GM11168 (cell line): Measurements from ENCODE around the gene SLC11A2.
"Not testable (repeated sequence)": the region's sequence is repeated elsewhere in the genome, so short reads cannot be mapped to it uniquely, and the experiment has no call there.

ENCODE experiments used
- in situ Hi-C: fragments of 300-500 bp; cut with MboI; formaldehyde crosslinking; loops from one replicate; pipeline ENCODE4 v1.12.0; 2022; ENCODE audit warnings: low sequenced_read_pairs; ENCODE audit not compliant: unreplicated experiment

Gene SLC11A2

DNA sequence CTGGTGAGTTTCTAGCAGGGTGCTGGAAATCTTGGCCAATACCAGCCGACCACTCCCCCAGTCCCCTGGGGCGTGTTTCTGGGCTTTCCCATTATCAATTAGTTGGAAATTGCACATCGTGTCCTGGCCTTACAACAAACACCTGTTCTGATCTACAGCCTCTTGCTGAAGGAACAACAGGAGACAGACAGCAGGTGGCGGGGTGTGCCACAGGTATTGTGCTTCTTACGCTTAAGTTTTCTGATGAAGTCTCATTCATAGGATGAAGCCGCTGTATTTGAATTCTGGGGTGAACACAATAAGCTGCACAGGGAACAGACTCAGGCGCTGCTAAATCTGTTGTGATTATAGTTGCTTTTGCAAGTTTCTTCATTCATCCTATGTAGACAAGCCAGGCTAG, 73.1 kb downstream of the SLC11A2 start:
- in situ Hi-C loops, result no loop called here

GRCh38 chr12:50952510-50952909, 73.7 kb downstream of the SLC11A2 start, which contains the start of gene HIGD1C:
TSS of gene HIGD1C (plus strand) at chr12:50952544. CDS start at chr12:50953999, 1,455 bp downstream.
- in situ Hi-C loops, result no loop called here

DNA sequence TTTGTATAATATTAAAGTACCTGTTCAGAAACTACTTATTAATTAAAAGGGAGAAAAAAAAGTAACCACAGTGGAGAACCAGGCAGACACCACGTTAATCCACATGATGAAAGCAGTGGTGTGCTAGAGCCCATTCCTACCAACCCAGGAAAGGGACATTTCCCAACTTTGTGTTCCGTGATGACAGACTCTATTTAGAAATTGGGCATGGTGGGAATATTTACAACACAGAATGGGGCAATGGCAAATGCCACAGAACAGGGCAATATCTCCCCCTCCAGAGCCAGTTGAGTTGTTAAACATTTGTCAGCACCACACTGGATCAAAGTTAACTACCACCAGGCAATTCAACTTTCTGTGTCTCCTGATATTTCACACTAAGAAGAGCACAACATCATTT, 75.1 kb downstream of the SLC11A2 start:
- in situ Hi-C loops, result no loop called here

GRCh38 chr12:50949801-50950302, 76.3 kb downstream of the SLC11A2 start:
- in situ Hi-C loops, result no loop called here

DNA sequence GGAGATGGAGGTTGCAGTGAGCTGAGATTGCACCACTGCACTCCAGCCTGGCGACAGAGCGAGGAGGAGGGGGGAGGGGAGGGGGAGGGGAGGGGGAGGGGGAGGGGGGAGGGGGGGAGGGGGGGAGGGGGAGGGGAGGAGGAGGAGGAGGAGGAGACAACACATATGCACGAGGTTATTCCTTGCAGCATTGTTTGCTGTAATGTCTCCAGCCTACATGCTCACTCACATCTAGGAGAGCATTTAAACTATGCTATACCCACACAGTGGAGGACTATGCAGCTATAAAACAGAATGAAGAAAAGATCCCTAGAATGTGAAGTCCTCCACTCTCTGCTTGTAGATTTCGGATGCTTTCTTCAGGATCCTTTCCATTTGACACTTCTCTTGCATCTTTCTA, 77.4 kb downstream of the SLC11A2 start:
- in situ Hi-C loops, result no loop called here

- in situ Hi-C loops, result no loop called here
Measured at GRCh38 chr12:50947933-50948626, 78.1 kb downstream of the SLC11A2 start.

DNA sequence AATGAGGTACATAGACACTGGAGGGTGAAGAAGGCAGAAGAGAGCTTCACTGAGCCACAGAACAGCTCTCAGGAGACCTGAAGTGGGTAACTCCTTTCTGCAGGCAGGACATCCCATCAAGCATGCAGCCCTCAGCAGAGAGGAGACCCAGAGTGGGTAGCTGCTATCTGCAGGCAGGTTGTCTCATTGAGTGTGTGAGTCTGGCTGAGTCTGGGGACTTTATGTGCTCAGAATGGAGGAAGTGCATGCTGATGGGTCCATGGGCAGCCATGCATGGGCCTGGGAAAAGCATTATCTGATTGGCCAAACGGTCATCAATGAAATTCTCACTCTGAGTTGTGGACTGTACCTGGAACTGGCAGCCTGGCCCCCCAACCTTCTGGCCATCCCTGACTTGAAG, 88.5 kb downstream of the SLC11A2 start:
- in situ Hi-C loops, result no loop called here

- in situ Hi-C loops, result no loop called here
Measured at GRCh38 chr12:50936821-50937530, 89.2 kb downstream of the SLC11A2 start.

DNA sequence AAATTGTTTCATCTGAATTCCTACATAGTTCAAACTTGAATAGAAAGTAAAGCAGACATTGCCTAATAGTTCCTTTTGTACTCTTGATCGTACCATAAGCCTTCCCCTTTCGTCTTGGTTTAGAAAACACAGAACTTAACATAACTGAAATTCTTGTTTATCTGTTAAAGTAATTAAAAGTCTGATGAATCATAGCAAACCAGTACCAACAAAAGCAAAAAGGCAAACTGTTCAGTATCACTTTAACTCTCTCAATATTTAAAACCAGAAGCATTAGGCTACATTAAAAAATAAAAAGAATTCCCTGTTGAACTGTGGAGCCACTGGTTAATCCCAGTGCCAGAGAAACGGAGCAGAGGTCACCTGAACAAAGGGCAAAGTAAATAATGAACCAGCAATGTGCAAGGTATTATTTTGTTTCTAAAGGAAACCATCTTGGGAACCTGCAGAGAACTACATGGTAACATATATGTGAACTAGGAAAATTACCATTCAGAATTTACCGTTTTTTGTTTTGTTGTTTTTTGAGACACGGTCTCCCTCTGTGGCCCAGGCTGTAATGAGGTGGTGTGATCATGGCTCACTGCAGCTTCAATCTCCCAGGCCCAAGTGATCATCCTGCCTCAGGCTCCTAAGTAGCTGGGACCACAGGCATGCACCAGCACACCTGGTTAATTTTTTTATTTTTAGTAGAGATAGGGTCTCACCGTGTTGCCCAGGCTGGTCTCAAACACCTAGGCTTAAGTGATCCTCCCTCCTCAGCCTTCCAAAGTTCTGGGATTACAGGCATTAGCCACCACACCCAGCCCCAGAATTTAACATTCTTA, 91.0 kb downstream of the SLC11A2 start:
- in situ Hi-C loops, result no loop called here

DNA sequence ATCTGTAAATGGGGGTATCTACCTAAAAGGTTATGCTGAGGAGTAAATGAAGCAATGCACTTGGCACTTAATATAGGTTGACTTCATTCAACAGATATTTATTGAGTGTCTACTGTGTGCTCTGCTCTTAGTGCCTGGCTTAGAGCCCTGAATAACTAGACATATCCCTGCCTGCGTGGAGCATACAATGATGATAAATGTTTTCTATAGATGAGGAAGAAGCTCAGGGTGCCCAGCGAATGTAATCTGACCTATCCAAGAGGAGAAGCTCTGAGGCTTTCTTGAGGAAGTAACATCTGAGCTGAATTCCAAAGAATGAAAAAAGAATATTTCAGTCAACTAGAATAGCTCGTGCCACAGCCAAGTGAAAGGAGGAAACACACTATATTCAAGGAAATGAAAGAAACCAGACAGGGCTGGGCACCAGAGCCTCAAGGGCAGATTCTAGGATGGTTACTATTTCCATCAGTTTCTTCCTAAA, 91.8 kb downstream of the SLC11A2 start:
- in situ Hi-C loops, result no loop called here

DNA sequence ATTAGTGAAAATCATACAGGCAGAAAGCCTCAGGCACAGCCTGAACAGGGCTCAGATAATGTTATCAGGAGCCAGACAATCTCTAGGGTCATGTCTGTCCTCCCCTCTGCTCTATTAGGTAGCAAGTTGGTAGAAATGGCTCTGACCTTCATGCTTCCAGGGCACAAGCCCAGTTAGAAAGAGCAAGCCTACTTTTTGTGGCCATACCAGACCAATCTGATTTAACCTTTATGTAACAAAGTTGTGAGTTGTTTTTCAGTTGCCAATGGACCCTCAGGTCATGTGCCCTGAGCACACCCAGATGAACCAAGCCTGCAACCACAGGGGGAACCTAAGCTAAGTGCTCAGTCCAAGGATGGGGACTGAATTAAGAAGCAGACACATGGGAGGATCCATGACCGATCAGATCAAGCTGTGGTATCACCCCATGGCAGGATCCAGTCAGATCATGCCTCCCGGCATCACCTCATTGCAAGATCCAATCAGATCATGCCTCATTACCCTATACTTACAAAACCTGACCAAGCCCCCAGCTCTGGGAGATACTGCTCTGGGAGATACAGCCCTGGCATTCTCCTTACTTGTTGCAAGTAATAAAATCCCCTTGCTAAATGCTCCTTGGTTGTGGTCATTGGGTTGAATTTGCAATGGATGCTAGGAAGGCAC, 92.6 kb downstream of the SLC11A2 start:
- in situ Hi-C loops, result no loop called here

GRCh38 chr12:50932787-50933280, 93.3 kb downstream of the SLC11A2 start:
- in situ Hi-C loops, result no loop called here

DNA sequence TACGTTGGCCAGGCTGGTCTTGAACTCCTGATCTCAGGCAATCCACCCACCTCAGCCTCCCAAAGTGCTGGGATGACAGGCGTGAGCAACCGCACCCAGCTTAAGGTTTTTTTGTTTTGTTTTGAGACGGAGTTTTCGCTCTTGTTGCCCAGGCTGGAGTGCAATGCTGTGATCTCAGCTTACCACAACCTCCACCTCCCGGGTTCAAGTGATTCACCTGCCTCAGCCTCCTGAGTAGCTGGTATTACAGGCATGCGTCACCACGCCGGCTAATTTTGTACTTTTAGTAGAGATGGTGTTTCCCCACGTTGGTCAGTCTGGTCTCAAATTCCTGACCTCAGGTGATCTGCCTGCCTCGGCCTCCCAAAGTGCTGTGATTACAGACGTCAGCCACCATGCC, 95.7 kb downstream of the SLC11A2 start:
- in situ Hi-C loops, result not testable (repeated sequence)

DNA sequence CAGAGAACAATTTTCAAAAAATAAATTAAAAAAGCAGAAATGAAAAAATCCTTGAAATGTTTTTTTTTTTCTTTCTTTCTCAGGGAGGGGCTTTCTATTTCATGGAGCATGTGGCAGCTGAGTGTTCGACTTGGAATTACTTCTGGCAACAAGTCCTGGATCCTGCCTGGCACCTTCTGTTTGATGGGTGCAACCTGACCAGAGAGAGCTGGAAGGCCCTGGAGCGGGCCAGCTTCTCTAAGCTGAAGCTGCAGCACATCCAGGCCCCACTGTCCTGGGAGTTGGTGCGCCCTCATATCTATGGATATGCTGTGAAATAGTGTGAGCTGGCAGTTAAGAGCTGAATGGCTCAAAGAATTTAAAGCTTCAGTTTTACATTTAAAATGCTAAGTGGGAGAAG, 96.4 kb downstream of the SLC11A2 start:
- in situ Hi-C loops, result no loop called here
